ENCODE data around the gene GLB1L. TPM values are rescaled to one million over a fixed set of nuclear protein-coding genes. Genes with fewer than 3 reads are reported as not detected.

The GLB1L gene
- polyA plus RNA-seq, 1 of the 3 experiments (the other 2 are of a cell fraction), result 11.7 TPM

- TF ChIP-seq PBX3 (IDR thresholded peaks at IDR 0.05) (no peak), USF2 (IDR thresholded peaks at IDR 0.05; ENCODE audit: borderline replicate concordance, low read depth, low read length) (no peak), TEAD4 (IDR thresholded peaks at IDR 0.05; ENCODE audit: borderline replicate concordance, insufficient read depth) (no peak), NRF1 (IDR thresholded peaks at IDR 0.05; ENCODE audit: low read depth, low read length) (no peak), TCF12 (IDR thresholded peaks at IDR 0.05) (no peak), YY1 (IDR thresholded peaks at IDR 0.05; ENCODE audit: low read depth) (no peak), MXI1 (IDR thresholded peaks at IDR 0.05; ENCODE audit: low read depth, low read length) (no peak)
These were observed 8.7 kb upstream of the GLB1L start, which contains the start of gene TUBA4A (continued) for GRCh38 chr2:219253753-219254589.

- no peaks in the 10 kb centered on the region for H3K9me3 ChIP-seq
- H3K79me2 ChIP-seq (ENCODE audit: insufficient read depth), result no peaks in the 10 kb centered on the region
- H3K27me3 ChIP-seq (ENCODE audit: insufficient read depth), result peaks cover 34% of the 10 kb centered on the region
- peak within 1 kb of the TSS; percentile 97 for H3K4me2 ChIP-seq
- peaks cover 0 to 3% of the 10 kb centered on the region in 2 experiments for H3K36me3 ChIP-seq (replicated peaks in 1 of 2; ENCODE audit: control insufficient read depth in 1 of 2, insufficient read depth in 2 of 2, low read length in 1 of 2)
- H3K4me1 ChIP-seq (ENCODE audit: control insufficient read depth in 1 of 2, insufficient read depth in 2 of 2, low read depth in 1 of 2, low read length in 1 of 2), result peaks cover 19 to 21% of the 10 kb centered on the region in 2 experiments; a peak in 3 of 4 replicates
- no peak for TF ChIP-seq FOXJ3 (CRISPR knock-in tag; IDR thresholded peaks at IDR 0.05)
- TF ChIP-seq CTCF (IDR thresholded peaks at IDR 0.05), result no peak
- no peak for TF ChIP-seq ZBTB33 (IDR thresholded peaks at IDR 0.05; ENCODE audit: borderline replicate concordance, low read depth)
- TF ChIP-seq USF2 (IDR thresholded peaks at IDR 0.05; ENCODE audit: borderline replicate concordance, low read depth, low read length), result no peak
- no peak for TF ChIP-seq PBX3 (IDR thresholded peaks at IDR 0.05)
- TF ChIP-seq MAX (IDR thresholded peaks at IDR 0.05; ENCODE audit: low read depth), result peak; percentile 84
- peak; percentile 51 for DNase-seq
- ChIA-PET POLR2A (no interaction called here), CTCF (interaction anchor here (0.7 to 5.5 kb wide), 10 partner anchors 11 to 289 kb away, joined by 3 to 44 read pairs (median 4); no protein-coding TSS in a partner anchor)
- H3K9me2 ChIP-seq, result no peaks in the 10 kb centered on the region
- H4K20me1 ChIP-seq (ENCODE audit: insufficient read depth), result no peaks in the 10 kb centered on the region
- 4% methylated on average over 36 of the region's 49 CpGs for WGBS (ENCODE audit: low lambda C conversion rate)
- no peak within 1 kb of the TSS for H3K27ac ChIP-seq (ENCODE audit: low read depth in 2 of 2, low read length in 1 of 2)
- H3K4me3 ChIP-seq (ENCODE audit: low read depth in 2 of 2, low read length in 1 of 2), result peak within 1 kb of the TSS; percentile 53 to 60
- no peak within 1 kb of the TSS for H3K9ac ChIP-seq
- H2AFZ ChIP-seq (ENCODE audit: low read depth), result peak within 1 kb of the TSS; percentile 82
- peaks cover 19% of the 10 kb centered on the region for H3F3A ChIP-seq (replicated peaks; ENCODE audit: insufficient read depth)
These were observed 7.9 kb upstream of the GLB1L start, which contains the start of gene TUBA4B for GRCh38 chr2:219252900-219253752. TUBA4B (plus strand) TSS chr2:219253243; CDS start chr2:219253408, 165 bp downstream.
